Keratinocyte (primary cell): Measurements from ENCODE around the gene PCDH9. TPM values are rescaled to one million over a fixed set of nuclear protein-coding genes. Genes with fewer than 3 reads are reported as not detected.

Source experiments
- DNase-seq: peaks from one replicate; pipeline ENCODE4 v3.0.0-alpha.2; 2011; ENCODE audit warnings: low read depth, missing footprints, low spot score
- FAIRE-seq: peaks from 2 replicates; lab custom pipeline; 2011; peaks lifted over from hg19 to GRCh38; lab: Jason Lieb, UNC
- H2AFZ ChIP-seq: 2 replicates; pipeline ENCODE4 v1.6.0; 2012; ENCODE audit warnings: low read length, control low read depth, inconsistent platforms; ENCODE audit not compliant: control insufficient read depth
- H3K27ac ChIP-seq: 2 replicates; pipeline ENCODE4 v1.5.1; 2011; ENCODE audit warnings: low read length; ENCODE audit not compliant: control insufficient read depth, insufficient read depth
- H3K27me3 ChIP-seq: 3 replicates; pipeline ENCODE4 v1.6.0; 2011; ENCODE audit warnings: low read length; ENCODE audit not compliant: control insufficient read depth, insufficient read depth; ENCODE audit errors: extremely low read depth
- H3K36me3 ChIP-seq, 2 experiments: 2 replicates in 1 of 2; 3 replicates in 1 of 2; pipeline ENCODE4 v1.5.1; 2011; ENCODE audit warnings: low read length in 2 of 2, mild to moderate bottlenecking in 1 of 2; ENCODE audit not compliant: control insufficient read depth in 2 of 2, insufficient read depth in 2 of 2; ENCODE audit errors: extremely low read depth in 1 of 2
- H3K4me1 ChIP-seq: 3 replicates; pipeline ENCODE4 v1.5.1; 2011; ENCODE audit warnings: low read length; ENCODE audit not compliant: control insufficient read depth, insufficient read depth; ENCODE audit errors: extremely low read depth
- H3K4me2 ChIP-seq: 3 replicates; pipeline ENCODE4 v1.6.0; 2011; ENCODE audit warnings: low read depth, low read length; ENCODE audit not compliant: control insufficient read depth, insufficient read depth; ENCODE audit errors: extremely low read depth
- H3K4me3 ChIP-seq, 3 experiments: fragments of 200-600 bp in 1 of 3; sonication (generic) in 1 of 3; 2 replicates in 2 of 3; 3 replicates in 1 of 3; pipeline ENCODE4 v1.5.1; 2011 to 2016; ENCODE audit warnings: low read length in 3 of 3, mild to moderate bottlenecking in 3 of 3, control low read depth in 2 of 3, inconsistent platforms in 1 of 3, low read depth in 1 of 3, mixed read lengths in 1 of 3, mixed run types in 1 of 3, moderate library complexity in 1 of 3; ENCODE audit not compliant: control insufficient read depth in 2 of 3, insufficient read depth in 2 of 3; ENCODE audit errors: extremely low read depth in 1 of 3
- H3K79me2 ChIP-seq: 2 replicates; pipeline ENCODE4 v1.6.0; 2012; ENCODE audit warnings: low read length; ENCODE audit not compliant: control insufficient read depth, insufficient read depth
- H3K9ac ChIP-seq: 3 replicates; pipeline ENCODE4 v1.6.0; 2011; ENCODE audit warnings: low read length; ENCODE audit not compliant: control insufficient read depth, insufficient read depth; ENCODE audit errors: extremely low read depth
- H3K9me1 ChIP-seq: 3 replicates; pipeline ENCODE4 v1.6.0; 2011; ENCODE audit warnings: low read length; ENCODE audit not compliant: control insufficient read depth, insufficient read depth; ENCODE audit errors: extremely low read depth
- H3K9me3 ChIP-seq: 2 replicates; pipeline ENCODE4 v1.5.1; 2012; ENCODE audit warnings: low read depth, low read length; ENCODE audit not compliant: control insufficient read depth
- H4K20me1 ChIP-seq: 3 replicates; pipeline ENCODE4 v1.6.0; 2011; ENCODE audit warnings: low read length; ENCODE audit not compliant: control insufficient read depth, insufficient read depth; ENCODE audit errors: extremely low read depth
- CTCF ChIP-seq, 3 experiments: IDR thresholded peaks in 1 of 3; conservative IDR thresholded peaks in 1 of 3; optimal IDR thresholded peaks in 1 of 3; 2 replicates in 2 of 3; 3 replicates in 1 of 3; pipeline versions ENCODE3 to v1.5.1; 2011; ENCODE audit warnings: low read length in 3 of 3, mild to moderate bottlenecking in 3 of 3, moderate library complexity in 2 of 3, control low read depth in 1 of 3, inconsistent platforms in 1 of 3; ENCODE audit not compliant: insufficient read depth in 2 of 3; ENCODE audit errors: extremely low read depth in 1 of 3
- EZH2 ChIP-seq: IDR thresholded peaks from one replicate; pipeline ENCODE4 v1.6.1; 2012; ENCODE audit warnings: inconsistent platforms, mild to moderate bottlenecking, low read length, moderate library complexity
- dilution Hi-C: fragments of 300-500 bp; cut with MboI; formaldehyde crosslinking; loops from one replicate; pipeline ENCODE4 v1.7.0; 2020; ENCODE audit warnings: low sequenced_read_pairs; ENCODE audit not compliant: extremely low pct_ligation_motif_present
- polyA plus RNA-seq, 5 experiments: library from polyadenylated mRNA; depleted of rRNA in 3 of 5; stranded (reverse) in 3 of 5; stranded (forward) in 1 of 5; unstranded in 1 of 5; fragments of >200 nt; gene quantifications; 1 replicate in 1 of 5; 2 replicates in 3 of 5; 3 replicates in 1 of 5; pipeline versions ENCODE4 v1.2.1 to v1.2.3, GENCODE V29; 2011 to 2012; ENCODE audit warnings: missing spikeins in 2 of 5, low read depth in 1 of 5, low replicate concordance in 1 of 5

PCDH9 gene
- polyA plus RNA-seq, 1 donor (not counting 4 experiments of a cell fraction or from before 2014, with no cell fraction given): 0.21 TPM

GRCh38 chr13:66429156-66429555, 801.0 kb downstream of the PCDH9 start:
- Histone ChIP-seq H3K4me3 (no peak overlapping the region), H3K9ac (no peak overlapping the region), H3K9me3 (no peaks in the 10 kb centered on the region), H4K20me1 (no peaks in the 10 kb centered on the region), H2AFZ (no peak overlapping the region), H3K27me3 (no peaks in the 10 kb centered on the region), H3K4me1 (no peaks in the 10 kb centered on the region), H3K79me2 (no peaks in the 10 kb centered on the region), H3K36me3 (no peaks in the 10 kb centered on the region), H3K9me1 (no peaks in the 10 kb centered on the region), H3K4me2 (no peak overlapping the region), H3K27ac (no peak overlapping the region)
- no peak for FAIRE-seq
- TF ChIP-seq EZH2 (no peak), CTCF (optimal IDR thresholded peaks at IDR 0.05 in 1 of 3, IDR thresholded peaks at IDR 0.05 in 1 of 3, conservative IDR thresholded peaks at IDR 0.05 in 1 of 3; ENCODE audit: extremely low read depth in 1 of 3, insufficient read depth in 2 of 3, low read length in 3 of 3) (no peak)
- DNase-seq: no peak
- dilution Hi-C loops: no loop called here

- H3K36me3 ChIP-seq: no peaks in the 10 kb centered on the region
- H3K27me3 ChIP-seq: no peaks in the 10 kb centered on the region
- H2AFZ ChIP-seq: no peak overlapping the region
- H3K9me1 ChIP-seq: no peaks in the 10 kb centered on the region
- H3K4me3 ChIP-seq: no peak overlapping the region
- dilution Hi-C loops: no loop called here
- no peaks in the 10 kb centered on the region for H4K20me1 ChIP-seq
- no peak overlapping the region for H3K27ac ChIP-seq
- no peak for TF ChIP-seq CTCF (optimal IDR thresholded peaks at IDR 0.05 in 1 of 3, IDR thresholded peaks at IDR 0.05 in 1 of 3, conservative IDR thresholded peaks at IDR 0.05 in 1 of 3; ENCODE audit: extremely low read depth in 1 of 3, insufficient read depth in 2 of 3, low read length in 3 of 3)
- no peak for TF ChIP-seq EZH2
- H3K4me1 ChIP-seq: no peaks in the 10 kb centered on the region
- no peak overlapping the region for H3K4me2 ChIP-seq
- DNase-seq (no peak), FAIRE-seq (no peak)
- no peak overlapping the region for H3K9ac ChIP-seq
- no peaks in the 10 kb centered on the region for H3K9me3 ChIP-seq
- H3K79me2 ChIP-seq: no peaks in the 10 kb centered on the region
Measured at GRCh38 chr13:66427458-66427861, 802.7 kb downstream of the PCDH9 start.
